HG03025 (cell line): ENCODE measurements around the gene IQCN.
A peak's percentile ranks its signal among the peaks of the same experiment; 100 is the strongest.

Experiments used
- ATAC-seq: cut with Tn5 transposase; IDR thresholded peaks from one replicate; pipeline ENCODE4 v1.9.1; 2021; ENCODE audit warnings: mild to moderate bottlenecking, moderate library complexity; ENCODE audit not compliant: unreplicated experiment, low FRiP score

IQCN gene, protein sequence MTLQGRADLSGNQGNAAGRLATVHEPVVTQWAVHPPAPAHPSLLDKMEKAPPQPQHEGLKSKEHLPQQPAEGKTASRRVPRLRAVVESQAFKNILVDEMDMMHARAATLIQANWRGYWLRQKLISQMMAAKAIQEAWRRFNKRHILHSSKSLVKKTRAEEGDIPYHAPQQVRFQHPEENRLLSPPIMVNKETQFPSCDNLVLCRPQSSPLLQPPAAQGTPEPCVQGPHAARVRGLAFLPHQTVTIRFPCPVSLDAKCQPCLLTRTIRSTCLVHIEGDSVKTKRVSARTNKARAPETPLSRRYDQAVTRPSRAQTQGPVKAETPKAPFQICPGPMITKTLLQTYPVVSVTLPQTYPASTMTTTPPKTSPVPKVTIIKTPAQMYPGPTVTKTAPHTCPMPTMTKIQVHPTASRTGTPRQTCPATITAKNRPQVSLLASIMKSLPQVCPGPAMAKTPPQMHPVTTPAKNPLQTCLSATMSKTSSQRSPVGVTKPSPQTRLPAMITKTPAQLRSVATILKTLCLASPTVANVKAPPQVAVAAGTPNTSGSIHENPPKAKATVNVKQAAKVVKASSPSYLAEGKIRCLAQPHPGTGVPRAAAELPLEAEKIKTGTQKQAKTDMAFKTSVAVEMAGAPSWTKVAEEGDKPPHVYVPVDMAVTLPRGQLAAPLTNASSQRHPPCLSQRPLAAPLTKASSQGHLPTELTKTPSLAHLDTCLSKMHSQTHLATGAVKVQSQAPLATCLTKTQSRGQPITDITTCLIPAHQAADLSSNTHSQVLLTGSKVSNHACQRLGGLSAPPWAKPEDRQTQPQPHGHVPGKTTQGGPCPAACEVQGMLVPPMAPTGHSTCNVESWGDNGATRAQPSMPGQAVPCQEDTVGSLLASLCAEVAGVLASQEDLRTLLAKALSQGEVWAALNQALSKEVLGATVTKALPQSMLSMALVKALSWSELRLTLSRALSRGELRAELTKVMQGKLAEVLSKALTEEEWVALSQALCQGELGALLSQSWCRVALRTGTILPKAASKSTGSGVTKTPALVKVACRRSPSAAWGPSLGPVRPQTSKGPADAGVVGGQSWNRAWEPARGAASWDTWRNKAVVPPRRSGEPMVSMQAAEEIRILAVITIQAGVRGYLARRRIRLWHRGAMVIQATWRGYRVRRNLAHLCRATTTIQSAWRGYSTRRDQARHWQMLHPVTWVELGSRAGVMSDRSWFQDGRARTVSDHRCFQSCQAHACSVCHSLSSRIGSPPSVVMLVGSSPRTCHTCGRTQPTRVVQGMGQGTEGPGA (N-terminal part only)

DNA sequence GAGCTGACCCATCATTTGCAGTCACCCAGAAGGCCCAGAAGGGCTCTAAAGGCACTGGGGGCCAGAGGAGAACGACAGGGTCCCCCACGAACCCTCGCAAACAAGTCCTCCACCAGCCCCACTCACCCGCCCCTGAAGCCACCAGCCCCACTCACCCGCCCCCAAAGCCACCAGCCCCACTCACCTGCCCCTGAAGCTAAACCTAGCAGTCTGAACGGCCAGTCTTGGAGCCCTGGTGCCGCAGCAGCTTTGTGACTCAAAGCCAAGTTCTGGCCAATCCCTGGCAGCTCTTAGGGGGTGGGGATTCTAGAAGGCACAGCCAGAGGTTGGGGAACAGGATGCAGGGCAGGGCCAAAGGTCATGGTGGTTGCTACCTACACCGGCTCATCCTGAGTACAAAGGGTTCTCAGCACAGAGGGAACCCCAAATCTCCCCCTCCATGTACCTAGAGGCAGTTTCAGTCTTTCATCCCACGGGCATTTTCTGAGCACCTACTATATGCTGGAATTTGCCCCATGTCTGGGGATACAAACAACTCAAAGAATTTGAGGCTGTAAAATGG lies at the start of gene IQCN:
TSS of gene IQCN (minus strand) at position 234 of the 562 bp plus-strand sequence. CDS start 4,974 bp downstream, outside the sequence.
- ATAC-seq = no peak

DNA sequence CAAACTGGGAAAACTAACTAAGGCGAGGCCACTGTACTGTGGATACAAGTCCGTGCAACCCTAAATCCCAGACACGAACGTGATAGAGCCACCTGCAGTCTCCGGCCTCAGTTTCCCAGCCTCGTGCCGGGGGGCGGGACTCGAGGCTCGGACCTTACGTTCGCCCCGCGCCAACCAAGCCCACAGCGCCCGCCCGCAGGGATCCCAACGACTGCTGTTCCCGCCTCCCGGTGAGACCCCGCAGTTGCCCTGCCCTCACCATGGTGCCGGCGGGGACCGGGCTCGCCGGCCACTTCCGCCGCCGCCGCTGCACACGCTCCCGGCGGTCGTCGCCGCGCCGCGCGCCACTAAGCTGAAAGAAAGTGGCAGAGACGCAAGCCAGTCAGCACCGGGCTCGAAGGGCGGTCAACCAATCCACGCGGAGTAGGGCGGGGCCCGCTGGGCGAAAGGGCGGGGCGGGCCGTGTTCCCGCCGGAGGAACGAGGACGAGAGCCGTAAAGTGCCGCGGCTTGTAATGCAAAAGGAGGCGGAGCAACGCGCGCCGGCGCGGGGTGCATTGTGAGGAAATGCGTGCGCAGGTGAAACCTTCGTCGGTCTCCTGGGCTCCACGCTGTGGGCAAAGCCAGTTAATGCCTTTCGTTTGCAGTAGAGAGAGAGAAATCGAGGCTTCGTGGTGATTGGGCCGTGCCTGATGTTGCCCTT lies 48.7 kb upstream of the IQCN start, which contains the start of gene LSM4:
TSS of gene LSM4 (minus strand) at position 318 of the 702 bp plus-strand sequence. CDS start at position 262, 56 bp downstream.
- ATAC-seq = peak; percentile 85

DNA sequence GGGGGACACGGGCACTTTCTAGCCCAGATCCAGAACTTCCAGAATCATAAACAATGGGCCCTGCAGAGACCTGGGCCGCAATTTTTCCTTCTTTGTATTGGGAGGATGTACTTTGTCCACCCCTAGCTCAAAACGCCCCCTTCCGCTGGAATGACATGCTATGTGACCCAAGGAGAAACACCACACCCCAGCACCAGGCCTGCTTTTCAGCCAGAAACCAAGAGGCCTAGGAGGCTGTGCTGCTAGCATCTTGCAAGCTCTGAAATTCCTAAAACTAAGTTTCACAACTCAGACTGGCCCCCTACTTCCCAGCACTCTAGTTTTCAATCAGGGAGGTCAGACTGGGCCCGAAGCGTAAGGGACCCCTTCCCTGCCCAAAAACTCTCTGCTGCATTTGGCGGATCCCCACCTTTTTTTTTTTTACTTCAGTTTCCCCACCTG lies 48.1 kb upstream of the IQCN start:
- peak; percentile 3 for ATAC-seq

DNA sequence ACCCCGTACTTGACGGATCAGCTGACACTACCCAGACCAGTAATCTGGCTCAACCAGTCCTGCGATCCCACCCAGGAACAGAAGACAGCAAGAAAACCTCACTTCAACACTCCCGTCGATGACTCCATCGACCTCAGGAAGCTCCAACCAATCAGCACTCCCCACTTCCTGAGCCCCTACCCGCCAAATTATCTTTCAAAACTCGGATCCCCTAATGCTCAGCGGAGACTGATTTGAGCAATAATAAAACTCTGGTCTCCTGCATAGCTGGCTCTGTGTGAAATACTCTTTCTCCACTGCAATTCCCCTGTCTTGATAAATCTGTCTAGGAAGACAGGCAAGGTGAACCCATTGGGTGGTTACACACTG lies 47.5 kb upstream of the IQCN start:
- ATAC-seq = no peak

DNA sequence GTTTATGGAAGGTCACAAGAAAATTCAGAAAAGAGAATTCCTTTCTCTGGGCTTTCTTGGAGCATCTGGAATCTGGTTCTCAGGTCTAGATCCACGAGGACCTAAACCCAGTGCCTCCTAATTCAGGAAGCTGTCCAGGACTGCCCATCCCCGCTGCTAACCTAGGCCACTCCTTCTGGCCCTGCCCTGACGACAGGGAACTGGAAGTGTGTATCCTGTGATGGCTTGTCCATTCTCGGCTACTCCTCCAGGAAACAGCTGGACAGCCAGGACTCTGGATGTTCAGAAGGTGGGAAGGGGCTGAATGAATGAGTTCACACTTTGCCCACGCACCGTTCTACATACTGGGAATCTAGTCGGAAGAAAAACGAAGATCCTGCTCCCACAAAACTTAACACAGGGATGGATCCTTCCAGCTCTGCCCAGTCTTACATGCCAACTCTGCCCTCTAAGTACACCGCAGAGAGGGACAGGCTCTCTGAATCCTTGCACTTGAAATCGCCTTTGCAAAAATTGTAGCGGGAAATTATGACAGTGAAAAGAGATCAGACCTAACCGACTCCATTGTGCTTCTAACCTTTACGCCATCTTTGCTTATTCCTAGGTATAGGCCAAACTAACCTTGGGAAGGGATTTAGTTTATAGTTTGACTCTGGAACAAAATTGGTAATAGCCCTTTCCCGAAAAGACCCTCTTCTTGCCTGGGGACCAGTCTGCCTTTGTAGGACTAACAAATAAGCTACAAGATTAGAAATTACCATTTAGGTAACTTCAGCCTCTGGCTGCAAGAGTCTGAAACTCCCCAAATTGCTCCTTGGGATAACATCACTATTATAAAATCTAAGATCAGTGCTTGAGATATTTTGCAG lies 46.8 kb upstream of the IQCN start:
- ATAC-seq = no peak

DNA sequence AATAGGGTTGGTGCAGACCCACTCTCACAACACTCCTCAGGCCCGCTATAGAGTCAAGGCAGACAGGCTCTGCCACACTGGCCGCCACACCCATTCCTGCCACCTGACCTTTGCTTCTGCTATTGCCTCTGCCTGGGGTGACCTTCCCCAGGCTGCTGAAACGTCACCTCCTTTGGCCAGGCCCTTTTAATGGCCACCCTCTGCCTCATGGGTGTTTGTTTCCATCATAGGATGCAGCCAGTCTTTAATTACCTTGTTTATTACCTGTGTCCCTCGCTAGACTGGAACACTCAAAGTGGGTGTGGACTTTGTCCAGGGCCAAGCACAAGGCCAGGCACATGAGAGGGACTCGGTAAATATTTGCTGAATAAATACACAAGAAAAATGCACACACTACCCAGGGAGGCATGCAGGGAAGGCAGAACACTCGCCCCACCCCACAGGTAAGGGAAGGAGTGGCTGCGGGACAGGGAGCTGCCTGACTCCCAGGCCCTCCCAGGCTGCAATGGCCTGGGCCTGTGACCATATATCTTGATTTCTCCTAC lies 45.4 kb upstream of the IQCN start:
- no peak for ATAC-seq

DNA sequence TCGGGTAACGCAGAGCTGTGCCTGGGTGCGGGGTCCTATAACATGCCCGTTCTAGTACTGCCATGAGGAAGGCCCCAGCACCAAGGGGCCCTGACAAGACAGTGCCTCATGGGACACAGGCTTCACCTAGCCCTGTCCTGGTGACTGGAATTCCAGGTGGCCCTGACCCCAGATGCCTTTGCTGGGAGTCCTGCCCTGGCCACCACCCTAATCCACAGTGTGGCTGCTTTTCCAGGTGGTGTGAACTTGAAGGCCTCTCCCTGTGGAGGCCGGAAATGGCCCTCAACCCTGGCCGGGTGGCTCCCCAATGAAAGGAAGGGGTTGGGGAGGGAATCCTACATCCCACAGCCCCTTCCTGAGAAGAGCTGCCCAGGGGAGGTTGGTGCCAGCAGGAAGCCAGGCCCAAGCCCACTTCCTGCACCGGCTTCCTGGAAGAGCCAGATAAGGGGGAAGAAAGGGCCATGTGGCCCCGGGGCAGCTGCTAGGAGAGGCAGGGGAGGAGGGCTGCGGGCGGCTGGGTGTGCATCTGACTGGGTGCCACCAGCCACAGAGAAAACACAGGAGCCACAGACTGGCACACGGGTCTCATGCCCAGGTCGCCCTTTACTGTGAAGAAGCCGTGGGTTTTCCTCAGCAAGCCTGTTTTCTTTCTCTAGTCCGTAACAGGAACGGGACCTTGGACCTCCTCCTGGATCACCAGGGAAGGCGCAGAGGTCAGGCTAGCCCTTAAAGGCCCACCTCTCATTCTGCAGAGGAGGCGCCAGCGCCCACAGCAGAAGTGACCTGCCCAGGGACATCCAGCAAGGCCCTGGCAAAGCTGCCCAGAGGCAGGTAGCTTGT lies 43.9 kb upstream of the IQCN start:
- no peak for ATAC-seq

DNA sequence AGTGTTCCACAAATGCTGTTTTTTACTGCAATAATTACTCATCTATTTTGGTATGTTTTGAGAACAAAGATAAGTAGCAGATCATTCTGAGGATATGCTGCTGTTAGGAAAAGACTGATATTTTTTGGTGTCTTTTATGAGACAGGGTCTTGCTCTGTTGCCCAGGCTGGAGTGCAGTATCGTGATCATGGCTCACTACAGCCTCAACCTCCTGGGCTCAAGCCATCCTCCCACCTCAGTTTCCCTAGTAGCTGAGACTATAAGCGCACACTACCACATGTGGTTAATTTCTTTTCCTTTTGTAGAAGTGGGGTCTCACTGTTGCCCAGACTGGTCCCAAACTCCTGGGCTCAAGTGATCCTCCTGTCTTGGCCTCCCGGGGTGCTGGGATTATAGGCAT lies 39.1 kb upstream of the IQCN start:
- ATAC-seq = no peak

DNA sequence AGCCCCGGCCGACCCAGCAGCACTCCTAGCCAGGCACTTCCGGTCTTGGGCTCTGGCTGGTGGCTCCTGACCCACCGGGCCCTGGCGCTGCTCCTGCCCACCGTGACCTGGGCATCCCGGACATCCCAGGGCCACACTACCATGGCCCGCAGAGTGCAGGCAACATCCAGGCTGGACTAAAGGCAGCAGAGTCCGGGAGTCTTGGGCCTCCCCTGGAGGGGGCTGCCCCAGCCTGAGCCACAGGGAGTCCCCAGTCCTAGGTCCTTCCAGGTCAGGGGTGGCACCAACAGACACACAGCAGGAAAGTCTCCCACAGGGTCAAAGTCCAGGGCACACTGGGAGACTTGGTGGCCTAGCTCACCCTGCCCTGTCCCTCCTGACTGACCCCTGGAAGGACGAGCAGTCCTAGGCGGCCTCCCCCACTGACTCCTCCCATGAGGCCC lies 37.9 kb upstream of the IQCN start:
- no peak for ATAC-seq

DNA sequence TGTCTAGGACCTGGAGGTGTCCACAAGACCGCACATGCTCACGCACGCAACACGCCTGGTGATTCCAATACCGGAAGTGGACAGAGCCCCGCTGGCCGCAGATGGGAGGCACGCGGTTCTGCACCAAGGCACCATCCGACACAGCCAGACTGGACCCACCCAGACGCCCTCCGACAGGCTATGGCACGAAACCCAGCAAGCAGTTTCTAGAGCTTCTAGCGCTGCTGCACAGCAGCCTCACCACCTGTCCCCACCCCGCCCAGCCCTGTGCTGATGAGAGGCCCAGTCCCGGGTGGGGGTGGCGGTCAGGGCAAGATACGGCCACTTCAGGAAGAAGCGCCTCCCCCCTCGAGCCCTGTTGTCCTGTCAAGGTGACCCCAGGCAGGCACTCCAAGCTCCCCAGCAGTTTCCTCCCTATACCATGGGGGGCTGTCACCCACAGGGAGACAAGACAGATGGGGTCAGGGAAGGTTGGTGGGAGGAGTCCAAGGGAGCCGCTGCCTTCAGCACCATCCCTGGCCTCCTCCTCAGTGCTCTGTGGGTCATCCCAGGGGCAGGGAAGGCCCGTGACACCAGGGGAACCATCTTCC lies 37.3 kb upstream of the IQCN start:
- ATAC-seq = no peak

DNA sequence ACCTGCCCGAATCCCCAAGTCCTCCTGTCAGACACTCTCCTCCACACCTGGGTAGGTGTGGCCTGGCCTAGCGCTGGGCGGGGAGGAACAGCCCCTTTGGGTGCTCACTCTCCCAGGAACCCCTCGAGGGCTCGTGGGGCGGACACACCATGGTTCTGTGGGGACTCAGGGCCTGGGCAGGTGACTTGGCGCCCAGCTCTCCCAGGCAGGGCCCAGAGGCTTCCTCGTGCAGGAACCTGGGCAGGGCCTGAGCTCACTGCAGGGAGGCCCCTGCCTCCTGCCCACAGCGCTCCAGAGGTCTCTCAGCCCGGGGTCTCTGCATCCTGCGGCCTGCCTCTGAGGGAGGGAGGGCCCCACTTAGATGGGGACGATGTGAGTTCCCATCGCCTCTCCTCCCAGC lies 36.7 kb upstream of the IQCN start:
- no peak for ATAC-seq

DNA sequence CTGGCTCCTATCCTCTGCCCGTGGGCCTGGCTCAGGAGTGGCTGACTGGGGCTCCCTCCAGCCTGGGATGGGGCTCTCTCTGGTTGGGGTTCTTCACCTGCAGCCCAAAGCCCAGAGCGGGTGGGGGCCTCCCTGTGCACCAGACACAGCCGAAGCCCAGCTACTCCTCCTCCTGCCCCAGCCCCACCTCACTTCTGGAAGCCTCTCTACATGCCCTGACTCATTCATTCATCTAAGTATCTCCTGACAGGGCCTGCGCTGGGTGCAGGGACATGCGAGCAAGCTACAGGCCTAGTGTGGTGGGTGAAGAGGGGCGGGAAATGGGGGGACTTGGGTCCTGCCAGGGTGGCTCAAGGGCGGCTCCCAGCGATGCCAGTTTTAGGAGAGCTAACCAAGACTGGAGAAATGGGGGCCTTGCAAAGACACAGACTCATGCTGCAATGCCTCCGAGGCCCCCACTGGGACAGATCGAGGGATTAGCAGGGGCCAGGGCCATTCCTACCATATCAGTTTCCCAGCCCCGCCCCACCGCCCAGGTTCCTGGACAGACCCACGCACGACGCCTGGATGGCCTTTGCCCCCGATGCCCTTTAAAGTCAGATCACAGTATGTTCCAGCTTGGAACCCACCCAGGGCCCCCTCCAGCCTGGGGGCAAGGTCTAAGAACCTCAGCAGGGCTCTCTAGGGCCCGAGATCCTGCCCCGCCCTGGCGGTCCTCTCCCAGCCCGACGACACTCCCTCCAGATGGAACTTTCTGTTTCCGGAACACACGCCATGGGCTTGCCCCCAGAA lies 36.1 kb upstream of the IQCN start:
- no peak for ATAC-seq

DNA sequence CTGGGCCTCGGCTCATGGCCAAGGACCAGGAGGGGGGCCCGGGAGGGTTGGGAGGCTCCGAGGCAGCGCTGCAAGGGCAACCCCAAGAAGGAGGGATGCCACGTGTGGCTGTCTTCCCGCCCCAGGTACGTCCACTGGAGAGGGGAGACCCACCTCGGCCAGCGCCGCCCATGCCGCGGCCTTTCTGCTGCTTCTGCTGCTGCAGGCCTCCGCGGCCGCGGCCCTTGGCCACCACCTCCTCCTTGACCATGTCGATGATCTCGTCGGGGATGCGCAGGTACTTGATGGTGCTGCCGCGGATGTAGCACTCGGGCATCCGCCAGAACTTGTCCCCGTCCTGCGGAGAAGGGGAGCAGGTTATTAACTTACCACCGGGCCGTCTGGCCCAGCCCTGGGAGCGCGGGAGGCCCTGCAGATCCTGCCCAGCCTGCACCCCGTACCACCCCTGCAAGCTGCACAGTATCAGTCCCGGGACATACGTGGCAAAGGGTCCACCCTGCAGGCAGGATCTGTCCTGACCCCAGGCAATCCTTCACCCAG lies 35.3 kb upstream of the IQCN start:
- ATAC-seq = no peak

DNA sequence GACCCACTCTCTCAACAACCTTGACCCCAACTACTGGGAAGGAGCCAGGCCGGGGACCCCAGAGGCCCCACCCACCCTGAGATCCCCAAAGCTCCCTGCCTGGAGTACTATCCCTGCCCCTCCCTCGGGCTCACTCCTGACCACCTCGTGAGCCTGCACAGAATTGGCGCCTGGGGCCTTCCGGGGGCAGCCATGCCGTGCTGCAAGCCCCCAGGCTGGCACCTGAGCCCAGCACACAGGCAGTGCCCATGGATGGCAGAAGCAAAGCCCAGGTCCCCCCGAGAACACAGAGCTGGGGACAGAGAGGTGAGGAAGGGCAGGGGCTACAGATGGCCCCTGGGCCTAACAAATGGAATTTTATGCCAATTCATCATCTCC lies 34.7 kb upstream of the IQCN start:
- ATAC-seq = no peak

DNA sequence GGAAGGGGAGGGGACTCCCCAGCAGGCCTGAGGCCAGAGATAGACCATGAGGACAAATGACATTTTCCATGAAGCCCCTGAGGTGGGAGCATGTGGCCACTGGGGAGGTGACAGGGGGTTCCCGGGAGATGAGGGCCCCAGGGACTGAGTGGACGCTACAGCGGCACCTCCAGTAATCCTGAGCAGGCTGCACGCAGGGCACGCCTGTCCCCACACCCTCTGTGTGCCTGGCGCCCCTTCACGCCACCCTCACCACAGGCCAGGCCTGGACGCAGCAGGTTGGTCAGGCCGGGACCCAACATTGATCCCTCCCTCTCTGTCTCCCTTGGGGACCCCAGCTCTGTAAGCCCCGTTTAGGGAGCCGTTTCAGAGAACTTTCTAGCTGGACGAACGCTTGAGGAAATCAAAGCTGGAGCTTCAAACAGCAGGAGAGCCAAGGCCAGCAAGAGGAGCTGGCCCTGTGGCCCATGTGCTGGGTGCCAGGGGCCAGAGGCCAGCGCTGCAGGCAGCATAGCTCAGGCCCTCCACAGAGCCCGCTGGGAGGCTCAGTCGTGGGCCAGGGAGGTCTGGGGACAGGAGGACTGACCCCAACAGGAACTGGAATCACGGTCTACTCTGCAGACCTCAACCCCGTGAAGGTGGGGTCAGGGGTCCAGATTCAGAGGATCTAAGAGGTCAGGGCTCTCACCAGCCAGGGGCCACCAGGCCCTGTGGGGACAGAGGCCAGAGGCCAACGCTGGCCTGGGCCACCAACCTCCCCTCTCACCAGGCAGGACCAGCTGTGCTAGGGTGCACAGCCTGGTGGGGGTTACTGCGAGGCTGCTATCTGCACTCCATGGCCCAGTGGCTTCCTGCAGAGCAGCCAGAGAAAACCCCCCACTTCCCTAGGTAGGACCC lies 34.0 kb upstream of the IQCN start:
- ATAC-seq = no peak
